GM12878 (cell line): ENCODE measurements around the gene FOXJ3. TPM values are rescaled to one million over a fixed set of nuclear protein-coding genes. Genes with fewer than 3 reads are reported as not detected.

ENCODE experiments used
- ATAC-seq: fragments of 200-7000 bp; cut with Tn5 transposase; 3 replicates; pipeline ENCODE4 v1.9.1; 2020; ENCODE audit warnings: mild to moderate bottlenecking, moderate library complexity
- BruUV-seq: library from RNA; stranded (reverse); fragments of 400-500 nt; replicated peaks from 2 replicates; lab custom pipeline; 2021; lab: Mats Ljungman, UMichigan
- CTCF ChIA-PET: fragments of 300-600 bp; sonication (Branson Sonifier 250); formaldehyde crosslinking; extraction: SDS; loops from one replicate; lab custom pipeline; 2021; ENCODE audit warnings: inconsistent platforms; lab: Yijun Ruan, JAX
- POLR2A ChIA-PET: fragments of 350-600 bp; formaldehyde crosslinking; extraction: SDS; loops from one replicate; lab custom pipeline; 2021; ENCODE audit warnings: inconsistent platforms; lab: Charles Lee
- RAD21 ChIA-PET: fragments of 300-600 bp; sonication (Branson Sonifier 250); formaldehyde crosslinking; loops from one replicate; lab custom pipeline; 2023; ENCODE audit warnings: antibody characterized with exemption; ENCODE audit not compliant: unreplicated experiment; lab: Charles Lee
- SMC1A ChIA-PET: fragments of 300-600 bp; sonication (Branson Sonifier 250); formaldehyde crosslinking; loops from one replicate; lab custom pipeline; 2023; ENCODE audit not compliant: unreplicated experiment, uncharacterized antibody; lab: Charles Lee
- DNase-seq: peaks from one replicate; pipeline ENCODE4 v3.0.0-alpha.2; 2011; ENCODE audit warnings: low read depth, low spot score
- FAIRE-seq: peaks from 3 replicates; lab custom pipeline; 2011; peaks lifted over from hg19 to GRCh38; lab: Jason Lieb, UNC
- H2AFZ ChIP-seq: 2 replicates; pipeline ENCODE4 v1.6.0; 2011; ENCODE audit warnings: low read depth, low read length, control low read depth; ENCODE audit not compliant: control insufficient read depth
- H3K27ac ChIP-seq: 2 replicates; pipeline ENCODE4 v1.5.1; 2011; ENCODE audit warnings: control low read depth; ENCODE audit not compliant: control insufficient read depth, insufficient read depth
- H3K27me3 ChIP-seq, 2 experiments: replicated peaks in 1 of 2; 2 replicates each; pipeline versions ENCODE4 v1.6.0 to v1.6.1; 2011; ENCODE audit warnings: low read length in 1 of 2; ENCODE audit not compliant: control insufficient read depth in 2 of 2, insufficient read depth in 2 of 2
- H3K36me3 ChIP-seq, 2 experiments: 2 replicates each; pipeline ENCODE4 v1.5.1; 2011; ENCODE audit warnings: low read length in 1 of 2; ENCODE audit not compliant: control insufficient read depth in 2 of 2, insufficient read depth in 2 of 2
- H3K4me1 ChIP-seq: 2 replicates; pipeline ENCODE4 v1.6.1; 2011; ENCODE audit warnings: mild to moderate bottlenecking, low read length, moderate library complexity, mixed read lengths; ENCODE audit not compliant: control insufficient read depth, insufficient read depth
- H3K4me2 ChIP-seq: 2 replicates; pipeline ENCODE4 v1.6.0; 2011; ENCODE audit warnings: control low read depth; ENCODE audit not compliant: control insufficient read depth, insufficient read depth
- H3K4me3 ChIP-seq: fragments of 200-600 bp; sonication (generic); 2 replicates; pipeline ENCODE4 v1.5.1; 2016
- H3K79me2 ChIP-seq: 2 replicates; pipeline ENCODE4 v1.6.0; 2011; ENCODE audit warnings: low read length; ENCODE audit not compliant: control insufficient read depth, insufficient read depth
- H3K9ac ChIP-seq: 2 replicates; pipeline ENCODE4 v1.8.0; 2011; ENCODE audit warnings: low read length, control low read depth, mixed read lengths; ENCODE audit not compliant: control insufficient read depth, insufficient read depth
- H3K9me3 ChIP-seq: replicated peaks from 3 replicates; pipeline ENCODE4 v1.5.1; 2011; ENCODE audit warnings: mild to moderate bottlenecking, low read length; ENCODE audit not compliant: control insufficient read depth, insufficient read depth
- H4K20me1 ChIP-seq: 2 replicates; pipeline ENCODE4 v1.6.0; 2011; ENCODE audit not compliant: control insufficient read depth, insufficient read depth
- ASH2L ChIP-seq: fragments of 300-600, 200-600 bp; sonication (generic); IDR thresholded peaks from 2 replicates; pipeline ENCODE4 v1.6.1; 2017; ENCODE audit warnings: low read depth, mild to moderate bottlenecking, borderline replicate concordance
- BMI1 ChIP-seq: fragments of 450-650 bp; IDR thresholded peaks from 2 replicates; pipeline ENCODE4 v1.6.1; 2016; ENCODE audit warnings: mild to moderate bottlenecking, moderate library complexity, borderline replicate concordance
- CREM ChIP-seq: IDR thresholded peaks from 2 replicates; pipeline ENCODE4 v1.6.1; 2014; ENCODE audit warnings: antibody characterized with exemption, low read depth
- EP300 ChIP-seq, 2 experiments: fragments of 150-350 bp in 1 of 2; IDR thresholded peaks; 2 replicates each; pipeline ENCODE4 v1.6.1; 2011 to 2012; ENCODE audit warnings: low read depth in 2 of 2, low read length in 2 of 2, borderline replicate concordance in 1 of 2, improper control_type of control experiment in 1 of 2, inconsistent platforms in 1 of 2; ENCODE audit not compliant: control insufficient read depth in 1 of 2
- HCFC1 ChIP-seq: fragments of 150-350 bp; IDR thresholded peaks from 2 replicates; pipeline ENCODE4 v1.6.1; 2014; ENCODE audit warnings: low read length
- LARP7 ChIP-seq: fragments of 450-650 bp; IDR thresholded peaks from 2 replicates; pipeline ENCODE4 v1.6.1; 2017; ENCODE audit warnings: mild to moderate bottlenecking
- RAD21 ChIP-seq: IDR thresholded peaks from 2 replicates; pipeline ENCODE4 v1.6.1; 2011; ENCODE audit warnings: mild to moderate bottlenecking, low read depth, low read length, moderate library complexity; ENCODE audit not compliant: insufficient read depth
- SP1 ChIP-seq: IDR thresholded peaks from one replicate; pipeline ENCODE4 v1.6.1; 2011; ENCODE audit warnings: low read depth, low read length
- ZBED1 ChIP-seq: IDR thresholded peaks from 2 replicates; pipeline ENCODE4 v1.6.1; 2016; ENCODE audit warnings: borderline replicate concordance
- in situ Hi-C: fragments of 300-500 bp; cut with MboI; formaldehyde crosslinking; loops from 9 replicates; pipeline ENCODE4 v1.14.3; 2018; ENCODE audit warnings: mixed read lengths
- intact Hi-C: fragments of 100-400 bp; cut with micrococcal nuclease; formaldehyde crosslinking; loops from one replicate; pipeline ENCODE4 v1.14.2; 2022; ENCODE audit not compliant: unreplicated experiment
- polyA plus RNA-seq, 11 experiments: library from polyadenylated mRNA; depleted of rRNA in 4 of 11; unstranded in 6 of 11; stranded (reverse) in 5 of 11; fragments of >200 nt; fragmentation: Nextera tagmentation in 4 of 11; fragmentation: Illumina TruSeq in 1 of 11; extraction: Ambion mirVana in 4 of 11; extraction: Trizol in 1 of 11; gene quantifications; 1 replicate in 1 of 11; 2 replicates in 10 of 11; pipeline versions ENCODE4 v1.2.1 to v1.2.3, GENCODE V29; 2011 to 2016; ENCODE audit warnings: inconsistent platforms in 2 of 11, missing spikeins in 2 of 11, low read depth in 1 of 11
- total RNA-seq, 4 experiments: library from RNA; depleted of rRNA in 3 of 4; stranded (reverse); fragments of >200 nt in 3 of 4; fragmentation: Illumina TruSeq in 1 of 4; extraction: Trizol in 1 of 4; gene quantifications; 2 replicates each; pipeline versions ENCODE4 v1.2.1 to v1.2.3, GENCODE V29; 2013 to 2021
- TF ChIP-seq, protein P1 (sequence below), 3 experiments: IDR thresholded peaks in 2 of 3; conservative IDR thresholded peaks in 1 of 3; 2 replicates each; pipeline ENCODE4 v1.5.1; 2011; ENCODE audit warnings: low read depth in 3 of 3, low read length in 3 of 3, mild to moderate bottlenecking in 3 of 3, control low read depth in 2 of 3, moderate library complexity in 2 of 3, inconsistent platforms in 1 of 3, mixed read lengths in 1 of 3; ENCODE audit not compliant: control insufficient read depth in 2 of 3, insufficient read depth in 1 of 3; ENCODE audit errors: extremely low read depth in 1 of 3
- TF ChIP-seq, protein P2 (sequence below): fragments of 450-650 bp; IDR thresholded peaks from 2 replicates; pipeline ENCODE4 v1.6.1; 2017; ENCODE audit warnings: mild to moderate bottlenecking

The FOXJ3 gene
- total and polyA plus RNA-seq, 10 of the 15 experiments (the other 5 are each of a cell fraction or from before 2014, with no cell fraction given), result 9.5 to 54.2 (median 24.7) TPM

DNA sequence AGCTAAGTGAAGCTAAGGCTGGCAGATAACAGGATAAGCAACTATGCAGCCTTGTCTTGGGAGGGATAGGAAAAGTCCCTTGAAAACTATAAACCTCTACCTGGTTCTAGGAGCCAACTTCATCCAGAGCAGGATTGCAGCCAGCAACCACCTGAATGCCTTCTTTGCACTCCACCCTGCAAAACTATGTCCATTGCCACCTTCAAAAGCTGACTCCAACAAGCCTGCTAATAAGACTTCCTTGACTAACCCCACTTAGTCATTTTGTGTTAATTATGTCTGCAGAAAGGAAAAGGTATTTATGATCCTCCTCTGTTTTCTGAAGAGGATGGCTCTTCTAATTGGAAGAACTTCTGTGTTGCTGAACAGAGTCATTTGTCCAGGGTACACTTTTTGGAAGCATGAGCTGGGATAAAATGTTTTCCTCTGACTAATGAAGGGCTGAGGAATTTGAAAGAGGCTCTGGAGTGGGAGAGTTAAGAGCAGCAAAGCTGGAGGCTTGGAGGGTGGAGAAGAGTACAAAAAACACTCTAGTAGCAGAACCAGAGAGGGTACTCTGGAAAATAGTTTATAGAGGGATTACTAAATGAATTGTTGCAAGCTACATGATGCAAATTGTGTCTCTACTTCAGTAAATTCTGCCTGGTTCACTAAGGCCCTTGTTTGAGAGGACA, 36.0 kb upstream of the FOXJ3 start:
- H3K9ac ChIP-seq, result no peak overlapping the region
- H3K4me2 ChIP-seq, result no peak overlapping the region
- H3K4me1 ChIP-seq, result no peaks in the 10 kb centered on the region
- H3K27me3 ChIP-seq, result peaks cover 2 to 3% of the 10 kb centered on the region in 2 experiments; a peak in 2 of 4 replicates
- CTCF ChIA-PET, result interaction anchor here (1.1 kb wide), 2 partner anchors 14 to 18 kb away, joined by 3 read pairs; no protein-coding TSS in a partner anchor
- H3K9me3 ChIP-seq, result no peaks in the 10 kb centered on the region
- H2AFZ ChIP-seq, result no peak overlapping the region
- H3K79me2 ChIP-seq, result no peaks in the 10 kb centered on the region
- DNase-seq (no peak), FAIRE-seq (no peak), ATAC-seq (no peak)
- in situ Hi-C loops (no loop called here), intact Hi-C loops (no loop called here)
- no peak overlapping the region for H3K27ac ChIP-seq
- BruUV-seq, result no TSS peak
- H3K4me3 ChIP-seq, result no peak overlapping the region
- H3K36me3 ChIP-seq, result no peaks in the 10 kb centered on the region
- SMC1A ChIA-PET, result interaction anchor here (0.7 kb wide), 1 partner anchor 506 kb away, joined by 3 read pairs; no protein-coding TSS in a partner anchor
- RAD21 ChIA-PET, result no interaction called here
- no peaks in the 10 kb centered on the region for H4K20me1 ChIP-seq
- POLR2A ChIA-PET, result no interaction called here
- TF ChIP-seq HCFC1, result no peak
- TF ChIP-seq, protein P1, sequence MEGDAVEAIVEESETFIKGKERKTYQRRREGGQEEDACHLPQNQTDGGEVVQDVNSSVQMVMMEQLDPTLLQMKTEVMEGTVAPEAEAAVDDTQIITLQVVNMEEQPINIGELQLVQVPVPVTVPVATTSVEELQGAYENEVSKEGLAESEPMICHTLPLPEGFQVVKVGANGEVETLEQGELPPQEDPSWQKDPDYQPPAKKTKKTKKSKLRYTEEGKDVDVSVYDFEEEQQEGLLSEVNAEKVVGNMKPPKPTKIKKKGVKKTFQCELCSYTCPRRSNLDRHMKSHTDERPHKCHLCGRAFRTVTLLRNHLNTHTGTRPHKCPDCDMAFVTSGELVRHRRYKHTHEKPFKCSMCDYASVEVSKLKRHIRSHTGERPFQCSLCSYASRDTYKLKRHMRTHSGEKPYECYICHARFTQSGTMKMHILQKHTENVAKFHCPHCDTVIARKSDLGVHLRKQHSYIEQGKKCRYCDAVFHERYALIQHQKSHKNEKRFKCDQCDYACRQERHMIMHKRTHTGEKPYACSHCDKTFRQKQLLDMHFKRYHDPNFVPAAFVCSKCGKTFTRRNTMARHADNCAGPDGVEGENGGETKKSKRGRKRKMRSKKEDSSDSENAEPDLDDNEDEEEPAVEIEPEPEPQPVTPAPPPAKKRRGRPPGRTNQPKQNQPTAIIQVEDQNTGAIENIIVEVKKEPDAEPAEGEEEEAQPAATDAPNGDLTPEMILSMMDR (IDR thresholded peaks at IDR 0.05 in 2 of 3, conservative IDR thresholded peaks at IDR 0.05 in 1 of 3; ENCODE audit: control insufficient read depth in 2 of 3, extremely low read depth in 1 of 3, insufficient read depth in 1 of 3, low read depth in 3 of 3, low read length in 3 of 3), result no peak
- TF ChIP-seq ASH2L, result no peak
- TF ChIP-seq ZBED1, result no peak
- TF ChIP-seq, protein P2, sequence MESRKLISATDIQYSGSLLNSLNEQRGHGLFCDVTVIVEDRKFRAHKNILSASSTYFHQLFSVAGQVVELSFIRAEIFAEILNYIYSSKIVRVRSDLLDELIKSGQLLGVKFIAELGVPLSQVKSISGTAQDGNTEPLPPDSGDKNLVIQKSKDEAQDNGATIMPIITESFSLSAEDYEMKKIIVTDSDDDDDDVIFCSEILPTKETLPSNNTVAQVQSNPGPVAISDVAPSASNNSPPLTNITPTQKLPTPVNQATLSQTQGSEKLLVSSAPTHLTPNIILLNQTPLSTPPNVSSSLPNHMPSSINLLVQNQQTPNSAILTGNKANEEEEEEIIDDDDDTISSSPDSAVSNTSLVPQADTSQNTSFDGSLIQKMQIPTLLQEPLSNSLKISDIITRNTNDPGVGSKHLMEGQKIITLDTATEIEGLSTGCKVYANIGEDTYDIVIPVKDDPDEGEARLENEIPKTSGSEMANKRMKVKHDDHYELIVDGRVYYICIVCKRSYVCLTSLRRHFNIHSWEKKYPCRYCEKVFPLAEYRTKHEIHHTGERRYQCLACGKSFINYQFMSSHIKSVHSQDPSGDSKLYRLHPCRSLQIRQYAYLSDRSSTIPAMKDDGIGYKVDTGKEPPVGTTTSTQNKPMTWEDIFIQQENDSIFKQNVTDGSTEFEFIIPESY, result no peak
- TF ChIP-seq LARP7, result no peak
- TF ChIP-seq SP1, result no peak
- TF ChIP-seq RAD21, result no peak
- no peak for TF ChIP-seq EP300 (IDR thresholded peaks at IDR 0.05; ENCODE audit: borderline replicate concordance in 1 of 2, control insufficient read depth in 1 of 2, low read depth in 2 of 2, low read length in 2 of 2)
- no peak for TF ChIP-seq BMI1
- TF ChIP-seq CREM, result no peak
